ENCODE results near the gene CD300LF. TPM values are rescaled to one million over a fixed set of nuclear protein-coding genes. Genes with fewer than 3 reads are reported as not detected.

CD300LF gene
- total and polyA plus RNA-seq, 9 of the 15 experiments (the other 6 are each of a cell fraction or from before 2014, with no cell fraction given) = not detected

GRCh38 chr17:74715144-74715543 is 2.4 kb upstream of the CD300LF start (continued):
- TF ChIP-seq JUN (IDR thresholded peaks at IDR 0.05; ENCODE audit: borderline replicate concordance, low read depth, low read length) (no peak), JUN (CRISPR knock-in tag; IDR thresholded peaks at IDR 0.05; ENCODE audit: borderline replicate concordance) (no peak), MAFK (IDR thresholded peaks at IDR 0.05; ENCODE audit: low read length) (no peak), CHCHD3 (CRISPR knock-in tag; IDR thresholded peaks at IDR 0.05) (no peak), GABPB2 (CRISPR knock-in tag; conservative IDR thresholded peaks at IDR 0.05) (no peak), POU5F1 (IDR thresholded peaks at IDR 0.05; ENCODE audit: borderline replicate concordance, low read depth, low read length, partially characterized antibody) (no peak), ZNF239 (CRISPR knock-in tag; IDR thresholded peaks at IDR 0.05) (0 out of 2 replicates have a peak, but pooled peaks have one; percentile 35), ZNF431 (CRISPR knock-in tag; IDR thresholded peaks at IDR 0.05) (no peak), HMG20B (CRISPR knock-in tag; IDR thresholded peaks at IDR 0.05) (no peak), POLR3A (IDR thresholded peaks at IDR 0.05; ENCODE audit: borderline replicate concordance, extremely low read depth, insufficient read depth, insufficient read length) (no peak), ZNF224 (CRISPR knock-in tag; IDR thresholded peaks at IDR 0.05) (no peak), STAT6 (CRISPR knock-in tag; IDR thresholded peaks at IDR 0.05) (no peak), ZFP30 (CRISPR knock-in tag; IDR thresholded peaks at IDR 0.05; ENCODE audit: borderline replicate concordance) (no peak), ZNF174 (CRISPR knock-in tag; IDR thresholded peaks at IDR 0.05) (no peak), USF2 (CRISPR knock-in tag; IDR thresholded peaks at IDR 0.05) (no peak)
- TF ChIP-seq, protein P1, sequence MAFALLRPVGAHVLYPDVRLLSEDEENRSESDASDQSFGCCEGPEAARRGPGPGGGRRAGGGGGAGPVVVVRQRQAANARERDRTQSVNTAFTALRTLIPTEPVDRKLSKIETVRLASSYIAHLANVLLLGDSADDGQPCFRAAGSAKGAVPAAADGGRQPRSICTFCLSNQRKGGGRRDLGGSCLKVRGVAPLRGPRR (CRISPR knock-in tag; IDR thresholded peaks at IDR 0.05) = no peak
- TF ChIP-seq, protein P2, sequence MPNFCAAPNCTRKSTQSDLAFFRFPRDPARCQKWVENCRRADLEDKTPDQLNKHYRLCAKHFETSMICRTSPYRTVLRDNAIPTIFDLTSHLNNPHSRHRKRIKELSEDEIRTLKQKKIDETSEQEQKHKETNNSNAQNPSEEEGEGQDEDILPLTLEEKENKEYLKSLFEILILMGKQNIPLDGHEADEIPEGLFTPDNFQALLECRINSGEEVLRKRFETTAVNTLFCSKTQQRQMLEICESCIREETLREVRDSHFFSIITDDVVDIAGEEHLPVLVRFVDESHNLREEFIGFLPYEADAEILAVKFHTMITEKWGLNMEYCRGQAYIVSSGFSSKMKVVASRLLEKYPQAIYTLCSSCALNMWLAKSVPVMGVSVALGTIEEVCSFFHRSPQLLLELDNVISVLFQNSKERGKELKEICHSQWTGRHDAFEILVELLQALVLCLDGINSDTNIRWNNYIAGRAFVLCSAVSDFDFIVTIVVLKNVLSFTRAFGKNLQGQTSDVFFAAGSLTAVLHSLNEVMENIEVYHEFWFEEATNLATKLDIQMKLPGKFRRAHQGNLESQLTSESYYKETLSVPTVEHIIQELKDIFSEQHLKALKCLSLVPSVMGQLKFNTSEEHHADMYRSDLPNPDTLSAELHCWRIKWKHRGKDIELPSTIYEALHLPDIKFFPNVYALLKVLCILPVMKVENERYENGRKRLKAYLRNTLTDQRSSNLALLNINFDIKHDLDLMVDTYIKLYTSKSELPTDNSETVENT (CRISPR knock-in tag; IDR thresholded peaks at IDR 0.05) = no peak
- TF ChIP-seq, protein P3, sequence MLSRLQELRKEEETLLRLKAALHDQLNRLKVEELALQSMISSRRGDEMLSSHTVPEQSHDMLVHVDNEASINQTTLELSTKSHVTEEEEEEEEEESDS (CRISPR knock-in tag; IDR thresholded peaks at IDR 0.05) = no peak
- TF ChIP-seq, protein P4, sequence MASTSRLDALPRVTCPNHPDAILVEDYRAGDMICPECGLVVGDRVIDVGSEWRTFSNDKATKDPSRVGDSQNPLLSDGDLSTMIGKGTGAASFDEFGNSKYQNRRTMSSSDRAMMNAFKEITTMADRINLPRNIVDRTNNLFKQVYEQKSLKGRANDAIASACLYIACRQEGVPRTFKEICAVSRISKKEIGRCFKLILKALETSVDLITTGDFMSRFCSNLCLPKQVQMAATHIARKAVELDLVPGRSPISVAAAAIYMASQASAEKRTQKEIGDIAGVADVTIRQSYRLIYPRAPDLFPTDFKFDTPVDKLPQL (IDR thresholded peaks at IDR 0.05; ENCODE audit: extremely low read depth, insufficient read length) = no peak
- TF ChIP-seq, protein P5, sequence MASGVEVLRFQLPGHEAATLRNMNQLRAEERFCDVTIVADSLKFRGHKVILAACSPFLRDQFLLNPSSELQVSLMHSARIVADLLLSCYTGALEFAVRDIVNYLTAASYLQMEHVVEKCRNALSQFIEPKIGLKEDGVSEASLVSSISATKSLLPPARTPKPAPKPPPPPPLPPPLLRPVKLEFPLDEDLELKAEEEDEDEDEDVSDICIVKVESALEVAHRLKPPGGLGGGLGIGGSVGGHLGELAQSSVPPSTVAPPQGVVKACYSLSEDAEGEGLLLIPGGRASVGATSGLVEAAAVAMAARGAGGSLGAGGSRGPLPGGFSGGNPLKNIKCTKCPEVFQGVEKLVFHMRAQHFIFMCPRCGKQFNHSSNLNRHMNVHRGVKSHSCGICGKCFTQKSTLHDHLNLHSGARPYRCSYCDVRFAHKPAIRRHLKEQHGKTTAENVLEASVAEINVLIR (CRISPR knock-in tag; IDR thresholded peaks at IDR 0.05) = 0 out of 2 replicates have a peak, but pooled peaks have one; percentile 34

All from K562 (cell line).